IMR-90 (cell line): ENCODE data around the gene VILL. TPM values are rescaled to one million over a fixed set of nuclear protein-coding genes. Genes with fewer than 3 reads are reported as not detected.

Experiments used
- ATAC-seq: fragments of 200-7000 bp; cut with Tn5 transposase; 2 replicates; pipeline ENCODE4 v1.9.1; 2020; ENCODE audit warnings: low read depth, mild to moderate bottlenecking, moderate library complexity
- BruUV-seq: library from RNA; stranded (reverse); fragments of 400-500 nt; replicated peaks from 2 replicates; lab custom pipeline; 2021; lab: Mats Ljungman, UMichigan
- CTCF ChIA-PET: fragments of 300-600 bp; formaldehyde crosslinking; extraction: SDS; loops from one replicate; lab custom pipeline; 2021; ENCODE audit warnings: antibody characterized with exemption; lab: Yijun Ruan, JAX
- POLR2A ChIA-PET: fragments of 300-600 bp; sonication (Branson Sonifier 250); formaldehyde crosslinking; loops from one replicate; lab custom pipeline; 2022; ENCODE audit warnings: antibody characterized with exemption; ENCODE audit not compliant: unreplicated experiment; lab: Charles Lee
- DNase-seq: peaks from one replicate; pipeline ENCODE4 v3.0.0; 2013
- H2AFZ ChIP-seq: replicated peaks from 2 replicates; pipeline ENCODE3; 2013; ENCODE audit warnings: low read length, mild to moderate bottlenecking; ENCODE audit not compliant: poor library complexity
- H2AK5ac ChIP-seq: 2 replicates; pipeline ENCODE4 v1.6.1; 2013; ENCODE audit warnings: low read depth, low read length, inconsistent platforms
- H2AK9ac ChIP-seq: replicated peaks from 2 replicates; pipeline ENCODE3; 2013; ENCODE audit warnings: mild to moderate bottlenecking, low read depth, low read length, moderate library complexity; ENCODE audit not compliant: poor library complexity
- H2BK120ac ChIP-seq: 2 replicates; pipeline ENCODE4 v1.6.1; 2013; ENCODE audit warnings: low read depth, low read length, inconsistent platforms
- H2BK15ac ChIP-seq: 3 replicates; pipeline ENCODE4 v1.6.1; 2013; ENCODE audit warnings: low read depth, low read length, inconsistent platforms
- H2BK20ac ChIP-seq: 2 replicates; pipeline ENCODE4 v1.6.1; 2013; ENCODE audit warnings: low read depth, mild to moderate bottlenecking, inconsistent platforms, low read length, moderate library complexity
- H2BK5ac ChIP-seq: 2 replicates; pipeline ENCODE4 v1.6.1; 2013; ENCODE audit warnings: mild to moderate bottlenecking, low read depth, low read length, inconsistent platforms; ENCODE audit not compliant: poor library complexity, severe bottlenecking
- H3K14ac ChIP-seq: replicated peaks from 2 replicates; pipeline ENCODE4 v1.6.1; 2013; ENCODE audit warnings: low read depth, low read length, inconsistent platforms
- H3K18ac ChIP-seq: 2 replicates; pipeline ENCODE4 v1.6.1; 2013; ENCODE audit warnings: low read depth, low read length, control low read depth
- H3K23ac ChIP-seq: 2 replicates; pipeline ENCODE4 v1.6.1; 2013; ENCODE audit warnings: low read depth, low read length, inconsistent platforms
- H3K27ac ChIP-seq: 2 replicates; pipeline ENCODE4 v1.5.1; 2013; ENCODE audit warnings: mild to moderate bottlenecking, control low read depth, low read length; ENCODE audit not compliant: insufficient read depth
- H3K27me3 ChIP-seq: 2 replicates; pipeline ENCODE4 v1.6.1; 2013; ENCODE audit warnings: low read length; ENCODE audit not compliant: control insufficient read depth, insufficient read depth
- H3K36me3 ChIP-seq: 2 replicates; pipeline ENCODE4 v1.6.1; 2013; ENCODE audit warnings: low read length, mixed read lengths; ENCODE audit not compliant: control insufficient read depth, insufficient read depth
- H3K4ac ChIP-seq: 2 replicates; pipeline ENCODE4 v1.6.1; 2013; ENCODE audit warnings: low read depth, low read length, inconsistent platforms
- H3K4me1 ChIP-seq: 2 replicates; pipeline ENCODE4 v1.6.1; 2013; ENCODE audit warnings: low read length, mixed read lengths; ENCODE audit not compliant: control insufficient read depth, insufficient read depth
- H3K4me2 ChIP-seq: 2 replicates; pipeline ENCODE4 v1.6.1; 2013; ENCODE audit warnings: low read depth, mild to moderate bottlenecking, control low read depth, low read length, moderate library complexity
- H3K4me3 ChIP-seq: 2 replicates; pipeline ENCODE4 v1.5.1; 2013; ENCODE audit warnings: low read depth, mild to moderate bottlenecking, control low read depth, low read length, moderate library complexity; ENCODE audit not compliant: insufficient read depth
- H3K56ac ChIP-seq: 2 replicates; pipeline ENCODE4 v1.6.1; 2013; ENCODE audit warnings: low read length, inconsistent platforms; ENCODE audit not compliant: insufficient read depth; ENCODE audit errors: extremely low read depth
- H3K79me1 ChIP-seq, 2 experiments: 2 replicates each; pipeline ENCODE4 v1.6.1; 2013; ENCODE audit warnings: low read length in 2 of 2, inconsistent platforms in 1 of 2, low read depth in 1 of 2
- H3K9ac ChIP-seq: 2 replicates; pipeline ENCODE4 v1.6.1; 2013; ENCODE audit warnings: low read depth, low read length, control low read depth
- H3K9me1 ChIP-seq: 2 replicates; pipeline ENCODE4 v1.6.1; 2013; ENCODE audit warnings: low read length, inconsistent platforms; ENCODE audit not compliant: insufficient read depth
- H3K9me3 ChIP-seq: 2 replicates; pipeline ENCODE4 v1.6.1; 2013; ENCODE audit warnings: low read length; ENCODE audit not compliant: control insufficient read depth, insufficient read depth
- H4K20me1 ChIP-seq: 2 replicates; pipeline ENCODE4 v1.6.1; 2013; ENCODE audit warnings: low read length, inconsistent platforms; ENCODE audit not compliant: insufficient read depth
- H4K5ac ChIP-seq: 2 replicates; pipeline ENCODE4 v1.6.1; 2013; ENCODE audit warnings: mild to moderate bottlenecking, low read depth, low read length, control low read depth
- H4K8ac ChIP-seq, 2 experiments: 2 replicates each; pipeline ENCODE4 v1.6.1; 2013; ENCODE audit warnings: low read depth in 2 of 2, low read length in 2 of 2, control low read depth in 1 of 2, inconsistent platforms in 1 of 2
- H4K91ac ChIP-seq: 2 replicates; pipeline ENCODE4 v1.6.1; 2013; ENCODE audit warnings: low read depth, low read length, inconsistent platforms; ENCODE audit not compliant: insufficient read depth
- BHLHE40 ChIP-seq: fragments of 150-350 bp; IDR thresholded peaks from 2 replicates; pipeline ENCODE4 v1.6.1; 2016; ENCODE audit warnings: mild to moderate bottlenecking, low read depth, low read length
- CEBPB ChIP-seq: IDR thresholded peaks from 2 replicates; pipeline ENCODE4 v1.6.1; 2012; ENCODE audit warnings: low read depth, low read length, improper control_type of control experiment
- CHD1 ChIP-seq: IDR thresholded peaks from 2 replicates; pipeline ENCODE4 v1.6.1; 2012; ENCODE audit warnings: low read depth, low read length, improper control_type of control experiment
- ELK1 ChIP-seq: fragments of 150-350 bp; IDR thresholded peaks from 2 replicates; pipeline ENCODE4 v1.6.1; 2016; ENCODE audit warnings: low read depth, mild to moderate bottlenecking, low read length, moderate library complexity, borderline replicate concordance
- FOS ChIP-seq: fragments of 150-350 bp; IDR thresholded peaks from 2 replicates; pipeline ENCODE4 v1.6.1; 2016; ENCODE audit warnings: low read depth, low read length
- MAFK ChIP-seq: IDR thresholded peaks from 2 replicates; pipeline ENCODE4 v1.6.1; 2012; ENCODE audit warnings: low read depth, low read length, improper control_type of control experiment
- MAZ ChIP-seq: IDR thresholded peaks from 2 replicates; pipeline ENCODE4 v1.6.1; 2012; ENCODE audit warnings: low read depth, mild to moderate bottlenecking, low read length, improper control_type of control experiment, moderate library complexity, borderline replicate concordance
- MXI1 ChIP-seq: IDR thresholded peaks from 2 replicates; pipeline ENCODE4 v1.6.1; 2012; ENCODE audit warnings: low read depth, mild to moderate bottlenecking, low read length, moderate library complexity, borderline replicate concordance
- NFE2L2 ChIP-seq: fragments of 150-350 bp; IDR thresholded peaks from 2 replicates; pipeline ENCODE4 v1.6.1; 2016; ENCODE audit warnings: low read depth, mild to moderate bottlenecking, low read length
- POLR2A ChIP-seq: IDR thresholded peaks from 2 replicates; pipeline ENCODE4 v1.6.1; 2012; ENCODE audit warnings: mild to moderate bottlenecking, low read depth, low read length
- RAD21 ChIP-seq: IDR thresholded peaks from 2 replicates; pipeline ENCODE4 v1.6.1; 2012; ENCODE audit warnings: low read length, improper control_type of control experiment
- RCOR1 ChIP-seq: IDR thresholded peaks from 2 replicates; pipeline ENCODE4 v1.6.1; 2012; ENCODE audit warnings: mild to moderate bottlenecking, low read length, improper control_type of control experiment; ENCODE audit not compliant: insufficient replicate concordance
- RFX5 ChIP-seq: IDR thresholded peaks from 2 replicates; pipeline ENCODE4 v1.8.0; 2012; ENCODE audit warnings: low read depth, mild to moderate bottlenecking, low read length, moderate library complexity
- SMC3 ChIP-seq: fragments of 150-350 bp; IDR thresholded peaks from 2 replicates; pipeline ENCODE4 v1.6.1; 2016; ENCODE audit warnings: low read depth, mild to moderate bottlenecking, antibody characterized with exemption, low read length, moderate library complexity
- WGBS, 2 experiments: methylation state at CpG; one replicate each; pipeline versions ENCODE4 v1.1.5 to v1.1.7; 2013; ENCODE audit warnings: missing lambda C conversion rate in 2 of 2; ENCODE audit not compliant: insufficient read length in 1 of 2; ENCODE audit errors: extremely low coverage in 2 of 2; 5-methylcytosine and 5-hydroxymethylcytosine counted together
- dilution Hi-C: fragments of 300-500 bp; cut with HindIII; formaldehyde crosslinking; loops from one replicate; pipeline ENCODE4 v1.14.3; 2018; ENCODE audit warnings: low sequenced_read_pairs; ENCODE audit not compliant: unreplicated experiment
- in situ Hi-C: fragments of 300-500 bp; cut with MboI; formaldehyde crosslinking; loops from 3 replicates; pipeline ENCODE4 v1.14.3; 2019; ENCODE audit warnings: low sequenced_read_pairs, inconsistent platforms, mixed read lengths
- intact Hi-C: fragments of 100-400 bp; cut with micrococcal nuclease; formaldehyde crosslinking; loops from 2 replicates; pipeline ENCODE4 v1.10.0; 2022
- polyA plus RNA-seq, 3 experiments: library from polyadenylated mRNA; depleted of rRNA; stranded (reverse); fragments of >200 nt; gene quantifications; 2 replicates each; pipeline ENCODE4 v1.2.3, GENCODE V29; 2012; ENCODE audit warnings: low replicate concordance in 1 of 3
- total RNA-seq: library from RNA; depleted of rRNA; stranded (reverse); fragments of >200 nt; gene quantifications from 2 replicates; pipeline ENCODE4 v1.2.3, GENCODE V29; 2012
- TF ChIP-seq, protein P1 (sequence below): fragments of 150-350 bp; IDR thresholded peaks from 2 replicates; pipeline ENCODE4 v1.6.1; 2017; ENCODE audit warnings: mild to moderate bottlenecking, antibody characterized with exemption, low read length, low read depth
- TF ChIP-seq, protein P2 (sequence below): conservative IDR thresholded peaks from 2 replicates; pipeline ENCODE4 v1.5.1; 2012; ENCODE audit warnings: mild to moderate bottlenecking, low read depth, low read length, improper control_type of control experiment

Gene VILL
- total and polyA plus RNA-seq, 2 of the 4 experiments (the other 2 are of a cell fraction) = 2.3 to 4.7 TPM

- no peak overlapping the region for H4K8ac ChIP-seq
- no peak overlapping the region for H2AK5ac ChIP-seq
- no peak overlapping the region for H2AFZ ChIP-seq
- H3K4ac ChIP-seq = no peak overlapping the region
- dilution Hi-C loops = no loop called here
- H2BK15ac ChIP-seq = no peak overlapping the region
- WGBS, 2 experiments = 86% methylated on average over 4 of the region's 7 CpGs; no CpG with 5 or more reads in 1 of the 2 experiments
- no peak overlapping the region for H2BK20ac ChIP-seq
- no peak overlapping the region for H3K56ac ChIP-seq
- no peak overlapping the region for H3K23ac ChIP-seq
- CTCF ChIA-PET = interaction anchor here (1.6 kb wide), 1 partner anchor 115 kb away, joined by 4 read pairs; no protein-coding TSS in a partner anchor
- H2AK9ac ChIP-seq = no peak overlapping the region
- no peak overlapping the region for H3K18ac ChIP-seq
- H3K4me2 ChIP-seq = no peak overlapping the region
- H3K79me1 ChIP-seq = peaks cover 0 to 10% of the 10 kb centered on the region in 2 experiments; a peak in 2 of 4 replicates
- no TSS peak for BruUV-seq
- H3K9me3 ChIP-seq = no peaks in the 10 kb centered on the region
- POLR2A ChIA-PET = no interaction called here
- no peak overlapping the region for H4K91ac ChIP-seq
- peaks cover 6% of the 10 kb centered on the region; the same call in 1 of the 2 replicates for H4K20me1 ChIP-seq
- intact Hi-C loops = no loop called here
- no peak overlapping the region for H3K4me3 ChIP-seq
- no peak overlapping the region for H3K27ac ChIP-seq
- ATAC-seq = no peak
- no peak overlapping the region for H2BK5ac ChIP-seq
- no peak overlapping the region for H3K14ac ChIP-seq
- H4K5ac ChIP-seq = no peak overlapping the region
- H2BK120ac ChIP-seq = no peak overlapping the region
- H3K9me1 ChIP-seq = peaks cover 23% of the 10 kb centered on the region
- DNase-seq = no peak
- H3K4me1 ChIP-seq = peaks cover 8% of the 10 kb centered on the region; the same call in 1 of the 2 replicates
- TF ChIP-seq SMC3 (no peak), NFE2L2 (no peak), ELK1 (no peak), BHLHE40 (no peak), CEBPB (no peak), MXI1 (no peak), RAD21 (no peak), FOS (no peak), MAFK (no peak), MAZ (no peak), POLR2A (no peak), CHD1 (no peak), RCOR1 (no peak), RFX5 (no peak)
- TF ChIP-seq, protein P1, sequence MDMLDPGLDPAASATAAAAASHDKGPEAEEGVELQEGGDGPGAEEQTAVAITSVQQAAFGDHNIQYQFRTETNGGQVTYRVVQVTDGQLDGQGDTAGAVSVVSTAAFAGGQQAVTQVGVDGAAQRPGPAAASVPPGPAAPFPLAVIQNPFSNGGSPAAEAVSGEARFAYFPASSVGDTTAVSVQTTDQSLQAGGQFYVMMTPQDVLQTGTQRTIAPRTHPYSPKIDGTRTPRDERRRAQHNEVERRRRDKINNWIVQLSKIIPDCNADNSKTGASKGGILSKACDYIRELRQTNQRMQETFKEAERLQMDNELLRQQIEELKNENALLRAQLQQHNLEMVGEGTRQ = no peak
- TF ChIP-seq, protein P2, sequence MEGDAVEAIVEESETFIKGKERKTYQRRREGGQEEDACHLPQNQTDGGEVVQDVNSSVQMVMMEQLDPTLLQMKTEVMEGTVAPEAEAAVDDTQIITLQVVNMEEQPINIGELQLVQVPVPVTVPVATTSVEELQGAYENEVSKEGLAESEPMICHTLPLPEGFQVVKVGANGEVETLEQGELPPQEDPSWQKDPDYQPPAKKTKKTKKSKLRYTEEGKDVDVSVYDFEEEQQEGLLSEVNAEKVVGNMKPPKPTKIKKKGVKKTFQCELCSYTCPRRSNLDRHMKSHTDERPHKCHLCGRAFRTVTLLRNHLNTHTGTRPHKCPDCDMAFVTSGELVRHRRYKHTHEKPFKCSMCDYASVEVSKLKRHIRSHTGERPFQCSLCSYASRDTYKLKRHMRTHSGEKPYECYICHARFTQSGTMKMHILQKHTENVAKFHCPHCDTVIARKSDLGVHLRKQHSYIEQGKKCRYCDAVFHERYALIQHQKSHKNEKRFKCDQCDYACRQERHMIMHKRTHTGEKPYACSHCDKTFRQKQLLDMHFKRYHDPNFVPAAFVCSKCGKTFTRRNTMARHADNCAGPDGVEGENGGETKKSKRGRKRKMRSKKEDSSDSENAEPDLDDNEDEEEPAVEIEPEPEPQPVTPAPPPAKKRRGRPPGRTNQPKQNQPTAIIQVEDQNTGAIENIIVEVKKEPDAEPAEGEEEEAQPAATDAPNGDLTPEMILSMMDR = no peak
- H3K9ac ChIP-seq = no peak overlapping the region
- in situ Hi-C loops = no loop called here
- no peaks in the 10 kb centered on the region for H3K27me3 ChIP-seq
- H3K36me3 ChIP-seq = peaks cover 29% of the 10 kb centered on the region
Observed at GRCh38 chr3:37969596-37970100, 20.9 kb upstream of the VILL start.
